NT2/D1 (cell line): ENCODE data around the gene UTF1.

ENCODE experiments used
- SUZ12 ChIP-seq: IDR thresholded peaks from 2 replicates; pipeline ENCODE4 v1.6.1; 2011; ENCODE audit not compliant: insufficient read length, insufficient read depth; ENCODE audit errors: extremely low read depth
- YY1 ChIP-seq: IDR thresholded peaks from 2 replicates; pipeline ENCODE4 v1.6.1; 2011; ENCODE audit not compliant: insufficient read length, insufficient read depth
- ZNF274 ChIP-seq: IDR thresholded peaks from 2 replicates; pipeline ENCODE4 v1.6.1; 2011; ENCODE audit warnings: mild to moderate bottlenecking, low read depth, low read length

DNA sequence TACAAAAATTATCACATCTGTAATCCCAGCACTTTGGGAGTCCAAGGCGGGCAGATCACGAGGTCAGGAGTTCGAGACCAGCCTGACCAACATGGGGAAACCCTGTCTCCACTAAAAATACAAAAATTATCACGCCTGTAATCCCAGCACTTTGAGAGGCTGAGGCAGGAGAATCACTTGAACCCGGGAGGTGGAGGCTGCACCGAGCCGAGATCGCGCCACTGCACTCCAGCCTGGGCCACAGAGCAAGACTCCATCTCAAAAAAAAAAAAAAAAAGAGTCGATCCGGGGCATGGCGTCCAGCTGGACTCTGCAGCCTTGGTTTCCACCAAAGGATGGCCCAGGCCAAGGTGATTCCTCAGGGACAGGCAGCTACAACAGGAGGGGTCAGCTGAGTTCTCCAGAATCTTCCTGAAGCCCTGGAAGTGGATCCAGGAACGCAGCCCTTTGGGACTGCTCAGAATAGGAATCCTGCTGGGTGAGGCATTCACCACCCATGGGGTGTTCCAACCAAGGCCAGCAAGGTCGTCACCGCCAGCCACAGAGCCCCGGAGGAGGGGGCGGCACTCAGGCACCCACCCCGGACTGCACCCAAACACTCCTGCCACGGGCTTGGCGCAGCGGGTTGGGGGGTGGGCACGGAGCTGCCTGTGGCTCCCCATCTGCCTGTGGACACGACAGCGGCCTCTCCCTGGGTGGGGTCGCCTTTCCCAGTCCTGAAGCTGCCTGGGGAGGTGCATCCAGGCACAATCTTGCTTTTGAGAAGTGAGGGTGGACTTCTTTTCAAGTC lies 12.0 kb upstream of the UTF1 start:
- TF ChIP-seq YY1 (no peak), SUZ12 (no peak), ZNF274 (no peak)
